ENCODE results near the gene MRTO4.

The MRTO4 gene

DNA sequence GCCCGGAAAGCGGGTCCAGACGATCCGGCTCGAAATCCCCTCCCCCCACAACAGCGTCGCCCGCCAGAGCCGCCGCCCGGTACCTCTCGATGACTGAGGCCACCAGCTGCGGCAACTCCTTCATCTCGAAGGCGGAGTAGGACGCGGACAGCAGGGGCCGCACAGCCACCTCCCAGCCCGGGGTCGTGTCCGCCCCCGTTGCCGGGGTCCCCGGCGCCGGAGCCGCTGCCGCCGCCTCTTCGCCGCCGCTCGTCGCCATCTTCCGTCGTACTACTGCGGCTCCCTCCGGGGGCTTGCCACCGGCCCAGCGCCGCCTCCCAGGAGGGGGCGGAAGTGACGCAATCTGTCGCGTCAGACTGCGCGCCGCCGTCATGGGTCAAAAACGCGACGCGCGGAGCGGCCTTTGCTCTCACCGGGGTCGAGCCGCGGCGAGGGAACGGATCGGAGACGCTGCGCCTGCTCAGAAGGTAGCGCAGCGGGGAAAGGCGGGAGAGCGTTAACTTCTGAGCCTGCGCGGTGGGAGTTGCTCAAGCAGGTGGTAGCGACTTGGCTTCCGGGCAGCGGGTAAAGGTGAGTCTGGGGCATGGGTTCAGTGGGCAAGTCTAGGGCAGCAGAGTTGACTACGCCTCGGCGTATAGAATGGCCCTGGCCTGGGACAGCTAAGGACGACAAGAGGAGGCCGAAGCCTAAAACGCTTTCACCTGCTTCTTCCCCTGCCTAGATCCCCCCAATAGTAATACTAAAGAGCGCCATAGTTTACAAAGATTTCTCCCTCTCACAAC is 41.4 kb upstream of the MRTO4 start, which contains the start of gene UBR4:
UBR4 (minus strand) TSS at position 277 of the 782 bp plus-strand sequence; CDS start at position 259, 18 bp downstream.
- Histone ChIP-seq H2AFZ (ENCODE audit: low read depth, low read length) (peak within 1 kb of the TSS; percentile 94), H4K20me1 (ENCODE audit: insufficient read depth, low read length) (peaks cover 45% of the 10 kb centered on the region; the same call in 1 of the 2 replicates), H3K9me3 (ENCODE audit: insufficient read depth, low read length, severe bottlenecking) (no peaks in the 10 kb centered on the region), H3K4me3 (ENCODE audit: low read depth in 1 of 2, low read length in 2 of 2) (peak within 1 kb of the TSS; percentile 84 to 88), H3K79me2 (ENCODE audit: insufficient read depth, low read length) (peaks cover 99% of the 10 kb centered on the region), H3K27me3 (ENCODE audit: insufficient read depth, low read length, poor library complexity) (no peaks in the 10 kb centered on the region), H3K4me1 (ENCODE audit: insufficient read depth, low read length) (peaks cover 66% of the 10 kb centered on the region), H3K9ac (ENCODE audit: low read depth, low read length) (peak within 1 kb of the TSS; percentile 79), H3K27ac (ENCODE audit: low read length) (peak within 1 kb of the TSS; percentile 94), H3K4me2 (ENCODE audit: insufficient read depth, low read length) (peak within 1 kb of the TSS; percentile 85), H3K36me3 (ENCODE audit: insufficient read depth, low read length) (peaks cover 25% of the 10 kb centered on the region)
- TF ChIP-seq, protein P1, sequence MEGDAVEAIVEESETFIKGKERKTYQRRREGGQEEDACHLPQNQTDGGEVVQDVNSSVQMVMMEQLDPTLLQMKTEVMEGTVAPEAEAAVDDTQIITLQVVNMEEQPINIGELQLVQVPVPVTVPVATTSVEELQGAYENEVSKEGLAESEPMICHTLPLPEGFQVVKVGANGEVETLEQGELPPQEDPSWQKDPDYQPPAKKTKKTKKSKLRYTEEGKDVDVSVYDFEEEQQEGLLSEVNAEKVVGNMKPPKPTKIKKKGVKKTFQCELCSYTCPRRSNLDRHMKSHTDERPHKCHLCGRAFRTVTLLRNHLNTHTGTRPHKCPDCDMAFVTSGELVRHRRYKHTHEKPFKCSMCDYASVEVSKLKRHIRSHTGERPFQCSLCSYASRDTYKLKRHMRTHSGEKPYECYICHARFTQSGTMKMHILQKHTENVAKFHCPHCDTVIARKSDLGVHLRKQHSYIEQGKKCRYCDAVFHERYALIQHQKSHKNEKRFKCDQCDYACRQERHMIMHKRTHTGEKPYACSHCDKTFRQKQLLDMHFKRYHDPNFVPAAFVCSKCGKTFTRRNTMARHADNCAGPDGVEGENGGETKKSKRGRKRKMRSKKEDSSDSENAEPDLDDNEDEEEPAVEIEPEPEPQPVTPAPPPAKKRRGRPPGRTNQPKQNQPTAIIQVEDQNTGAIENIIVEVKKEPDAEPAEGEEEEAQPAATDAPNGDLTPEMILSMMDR (IDR thresholded peaks at IDR 0.05; ENCODE audit: borderline replicate concordance, extremely low read depth, low read length, poor library complexity, severe bottlenecking): no peak
- no peak for TF ChIP-seq EZH2 (IDR thresholded peaks at IDR 0.05; ENCODE audit: borderline replicate concordance, low read depth, low read length, severe bottlenecking)
- DNase-seq: peak; percentile 96
- peak; percentile 91 for ATAC-seq (ENCODE audit: insufficient read depth, low read depth)

GRCh38 chr1:19210772-19211549 is 40.6 kb upstream of the MRTO4 start:
- H3K27ac ChIP-seq (ENCODE audit: low read length): peak overlapping the region; percentile 94
- H3K36me3 ChIP-seq (ENCODE audit: insufficient read depth, low read length): peaks cover 25% of the 10 kb centered on the region
- TF ChIP-seq, protein P1 (IDR thresholded peaks at IDR 0.05; ENCODE audit: borderline replicate concordance, extremely low read depth, low read length, poor library complexity, severe bottlenecking): no peak
- TF ChIP-seq EZH2 (IDR thresholded peaks at IDR 0.05; ENCODE audit: borderline replicate concordance, low read depth, low read length, severe bottlenecking): no peak
- H3K4me3 ChIP-seq (ENCODE audit: low read depth in 1 of 2, low read length in 2 of 2): peak overlapping the region; percentile 84 to 88
- ATAC-seq (ENCODE audit: insufficient read depth, low read depth): no peak
- peak; percentile 10 for DNase-seq
- H3K9me3 ChIP-seq (ENCODE audit: insufficient read depth, low read length, severe bottlenecking): no peaks in the 10 kb centered on the region
- H3K9ac ChIP-seq (ENCODE audit: low read depth, low read length): peak overlapping the region; percentile 79
- H3K4me1 ChIP-seq (ENCODE audit: insufficient read depth, low read length): peaks cover 60% of the 10 kb centered on the region
- H2AFZ ChIP-seq (ENCODE audit: low read depth, low read length): peak overlapping the region; percentile 94
- H4K20me1 ChIP-seq (ENCODE audit: insufficient read depth, low read length): peaks cover 42% of the 10 kb centered on the region; the same call in 1 of the 2 replicates
- H3K4me2 ChIP-seq (ENCODE audit: insufficient read depth, low read length): peak overlapping the region; percentile 85
- peaks cover 99% of the 10 kb centered on the region for H3K79me2 ChIP-seq (ENCODE audit: insufficient read depth, low read length)
- H3K27me3 ChIP-seq (ENCODE audit: insufficient read depth, low read length, poor library complexity): no peaks in the 10 kb centered on the region

GRCh38 chr1:19212167-19212566 is 39.4 kb upstream of the MRTO4 start:
- Histone ChIP-seq H3K4me3 (ENCODE audit: low read depth in 1 of 2, low read length in 2 of 2) (peak overlapping the region in 1 of 2 experiments; percentile 88; a peak in 2 of 4 replicates), H3K4me1 (ENCODE audit: insufficient read depth, low read length) (peaks cover 50% of the 10 kb centered on the region), H3K27me3 (ENCODE audit: insufficient read depth, low read length, poor library complexity) (no peaks in the 10 kb centered on the region), H2AFZ (ENCODE audit: low read depth, low read length) (no peak overlapping the region), H3K9ac (ENCODE audit: low read depth, low read length) (peak overlapping the region; percentile 79; the same call in 1 of the 2 replicates), H3K36me3 (ENCODE audit: insufficient read depth, low read length) (peaks cover 31% of the 10 kb centered on the region), H3K4me2 (ENCODE audit: insufficient read depth, low read length) (peak overlapping the region; percentile 85), H3K79me2 (ENCODE audit: insufficient read depth, low read length) (peaks cover 99% of the 10 kb centered on the region), H4K20me1 (ENCODE audit: insufficient read depth, low read length) (peaks cover 31% of the 10 kb centered on the region; the same call in 1 of the 2 replicates), H3K9me3 (ENCODE audit: insufficient read depth, low read length, severe bottlenecking) (no peaks in the 10 kb centered on the region), H3K27ac (ENCODE audit: low read length) (no peak overlapping the region)
- DNase-seq: no peak
- TF ChIP-seq, protein P1 (IDR thresholded peaks at IDR 0.05; ENCODE audit: borderline replicate concordance, extremely low read depth, low read length, poor library complexity, severe bottlenecking): no peak
- TF ChIP-seq EZH2 (IDR thresholded peaks at IDR 0.05; ENCODE audit: borderline replicate concordance, low read depth, low read length, severe bottlenecking): no peak
- ATAC-seq (ENCODE audit: insufficient read depth, low read depth): no peak

All from DND-41 (cell line).